SK-N-MC (cell line): ENCODE data around the gene PSEN1.

Experiments
- EZH2 ChIP-seq: fragments of 200-600 bp; sonication (generic); IDR thresholded peaks from one replicate; pipeline ENCODE4 v1.6.1; 2017; ENCODE audit warnings: antibody characterized with exemption
- POLR2AphosphoS5 ChIP-seq: IDR thresholded peaks from 2 replicates; pipeline ENCODE4 v1.6.1; 2012; ENCODE audit warnings: mild to moderate bottlenecking, low read depth, low read length, borderline replicate concordance

DNA sequence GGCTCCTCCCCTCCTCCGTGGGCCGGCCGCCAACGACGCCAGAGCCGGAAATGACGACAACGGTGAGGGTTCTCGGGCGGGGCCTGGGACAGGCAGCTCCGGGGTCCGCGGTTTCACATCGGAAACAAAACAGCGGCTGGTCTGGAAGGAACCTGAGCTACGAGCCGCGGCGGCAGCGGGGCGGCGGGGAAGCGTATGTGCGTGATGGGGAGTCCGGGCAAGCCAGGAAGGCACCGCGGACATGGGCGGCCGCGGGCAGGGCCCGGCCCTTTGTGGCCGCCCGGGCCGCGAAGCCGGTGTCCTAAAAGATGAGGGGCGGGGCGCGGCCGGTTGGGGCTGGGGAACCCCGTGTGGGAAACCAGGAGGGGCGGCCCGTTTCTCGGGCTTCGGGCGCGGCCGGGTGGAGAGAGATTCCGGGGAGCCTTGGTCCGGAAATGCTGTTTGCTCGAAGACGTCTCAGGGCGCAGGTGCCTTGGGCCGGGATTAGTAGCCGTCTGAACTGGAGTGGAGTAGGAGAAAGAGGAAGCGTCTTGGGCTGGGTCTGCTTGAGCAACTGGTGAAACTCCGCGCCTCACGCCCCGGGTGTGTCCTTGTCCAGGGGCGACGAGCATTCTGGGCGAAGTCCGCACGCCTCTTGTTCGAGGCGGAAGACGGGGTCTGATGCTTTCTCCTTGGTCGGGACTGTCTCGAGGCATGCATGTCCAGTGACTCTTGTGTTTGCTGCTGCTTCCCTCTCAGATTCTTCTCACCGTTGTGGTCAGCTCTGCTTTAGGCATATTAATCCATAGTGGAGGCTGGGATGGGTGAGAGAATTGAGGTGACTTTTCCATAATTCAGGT, at the start of gene PSEN1:
- TF ChIP-seq EZH2 = no peak
- peak; percentile 92 for TF ChIP-seq POLR2AphosphoS5
